Body of pancreas (tissue), 4 donors: ENCODE measurements around the gene GFOD1. TPM values are rescaled to one million over a fixed set of nuclear protein-coding genes. Genes with fewer than 3 reads are reported as not detected.
A peak's percentile ranks its signal among the peaks of the same experiment; 100 is the strongest.

Source experiments
- ATAC-seq: fragments of 150-250 bp; one replicate; pipeline ENCODE4 v1.9.1; 2016
- DNase-seq, 4 donors: peaks; one replicate each; pipeline ENCODE4 v3.0.0-alpha.2; 2019
- H3K27ac ChIP-seq, 4 donors: fragments of 200-600 bp; sonication (generic); 1 replicate in 3 of 4; 2 replicates in 1 of 4; pipeline versions ENCODE4 v1.5.1 to v1.6.1; 2016 to 2019; ENCODE audit warnings: mild to moderate bottlenecking in 1 of 4, mixed read lengths in 1 of 4, moderate library complexity in 1 of 4
- H3K27me3 ChIP-seq, 2 donors: fragments of 200-600 bp; sonication (generic); one replicate each; pipeline ENCODE4 v1.6.0; 2016; ENCODE audit warnings: mild to moderate bottlenecking in 1 of 2
- H3K36me3 ChIP-seq, 2 donors: fragments of 200-600 bp; sonication (generic); replicated peaks in 1 of 2; 2 replicates each; pipeline ENCODE4 v1.5.1; 2016; ENCODE audit warnings: low read depth in 2 of 2; ENCODE audit not compliant: insufficient read depth in 1 of 2
- H3K4me1 ChIP-seq: fragments of 200-600 bp; sonication (generic); one replicate; pipeline ENCODE4 v1.6.0; 2016
- H3K4me3 ChIP-seq, 2 donors: fragments of 200-600 bp; sonication (generic); 1 replicate in 1 of 2; 2 replicates in 1 of 2; pipeline ENCODE4 v1.5.1; 2016 to 2019
- H3K9me3 ChIP-seq, 3 donors: fragments of 200-600 bp; sonication (generic); 1 replicate in 2 of 3; 2 replicates in 1 of 3; pipeline ENCODE4 v1.5.1; 2016
- POLR2A ChIP-seq, 3 donors: fragments of 450-650 bp; IDR thresholded peaks; one replicate each; pipeline ENCODE4 v1.6.1; 2016; ENCODE audit warnings: antibody characterized with exemption in 3 of 3, mild to moderate bottlenecking in 2 of 3
- WGBS, 2 donors: methylation state at CpG; one replicate each; pipeline ENCODE4 v1.1.5; 2017; 5-methylcytosine and 5-hydroxymethylcytosine counted together
- intact Hi-C: fragments of 100-400 bp; cut with DNase I; formaldehyde crosslinking; loops from one replicate; pipeline ENCODE4 v1.15.1; 2023
- total RNA-seq, 2 donors: library from RNA; depleted of rRNA; stranded (reverse); fragments of >200 nt; gene quantifications; one replicate each; pipeline ENCODE4 v1.1.0, GENCODE V29; 2016
- TF ChIP-seq, protein P1 (sequence below), 7 experiments: fragments of 450-650 bp in 4 of 7; fragments of 200-600 bp in 3 of 7; sonication (generic) in 3 of 7; IDR thresholded peaks; one replicate each; pipeline ENCODE4 v1.5.1; 2016 to 2019; ENCODE audit warnings: antibody characterized with exemption in 7 of 7

Gene GFOD1
- total RNA-seq, 2 donors from 2014 or later: 4.3 to 5.2 TPM

DNA sequence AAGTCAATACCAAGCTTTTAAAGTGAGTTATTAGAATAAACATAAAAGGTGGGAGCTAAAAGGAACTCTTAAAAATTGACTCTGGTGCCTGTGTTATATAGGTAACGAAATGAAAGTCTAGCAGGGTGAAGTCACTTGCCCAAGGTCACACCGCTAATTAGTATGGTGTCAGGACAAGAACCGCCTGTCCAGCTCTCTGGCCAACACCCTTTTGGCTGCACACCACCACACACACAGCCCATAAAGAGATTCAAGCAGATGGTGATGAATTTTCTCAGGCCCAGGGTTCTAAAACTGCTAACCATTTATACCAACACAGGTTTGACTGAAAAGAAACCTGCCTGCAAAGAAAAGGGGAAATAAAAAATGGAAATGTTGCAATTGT lies 20.2 kb downstream of the GFOD1 start:
- DNase-seq (peak in 3 of 4 donors; percentile 31 to 62 (median 49)), ATAC-seq (peak; percentile 75)
- Histone ChIP-seq H3K4me1 (peaks cover 6% of the 10 kb centered on the region), H3K27me3 (no peaks in the 10 kb centered on the region), H3K36me3 (no peaks in the 10 kb centered on the region), H3K27ac (peak overlapping the region in 3 of 4 donors; percentile 14 to 47 (median 31)), H3K9me3 (no peaks in the 10 kb centered on the region), H3K4me3 (no peak overlapping the region)
- 32% methylated on average over 3 of the region's 3 CpGs for WGBS, 2 donors
- intact Hi-C loops: no loop called here
- TF ChIP-seq, protein P1, sequence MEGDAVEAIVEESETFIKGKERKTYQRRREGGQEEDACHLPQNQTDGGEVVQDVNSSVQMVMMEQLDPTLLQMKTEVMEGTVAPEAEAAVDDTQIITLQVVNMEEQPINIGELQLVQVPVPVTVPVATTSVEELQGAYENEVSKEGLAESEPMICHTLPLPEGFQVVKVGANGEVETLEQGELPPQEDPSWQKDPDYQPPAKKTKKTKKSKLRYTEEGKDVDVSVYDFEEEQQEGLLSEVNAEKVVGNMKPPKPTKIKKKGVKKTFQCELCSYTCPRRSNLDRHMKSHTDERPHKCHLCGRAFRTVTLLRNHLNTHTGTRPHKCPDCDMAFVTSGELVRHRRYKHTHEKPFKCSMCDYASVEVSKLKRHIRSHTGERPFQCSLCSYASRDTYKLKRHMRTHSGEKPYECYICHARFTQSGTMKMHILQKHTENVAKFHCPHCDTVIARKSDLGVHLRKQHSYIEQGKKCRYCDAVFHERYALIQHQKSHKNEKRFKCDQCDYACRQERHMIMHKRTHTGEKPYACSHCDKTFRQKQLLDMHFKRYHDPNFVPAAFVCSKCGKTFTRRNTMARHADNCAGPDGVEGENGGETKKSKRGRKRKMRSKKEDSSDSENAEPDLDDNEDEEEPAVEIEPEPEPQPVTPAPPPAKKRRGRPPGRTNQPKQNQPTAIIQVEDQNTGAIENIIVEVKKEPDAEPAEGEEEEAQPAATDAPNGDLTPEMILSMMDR (IDR thresholded peaks at IDR 0.05): no peak
- TF ChIP-seq POLR2A (IDR thresholded peaks at IDR 0.05): no peak

DNA sequence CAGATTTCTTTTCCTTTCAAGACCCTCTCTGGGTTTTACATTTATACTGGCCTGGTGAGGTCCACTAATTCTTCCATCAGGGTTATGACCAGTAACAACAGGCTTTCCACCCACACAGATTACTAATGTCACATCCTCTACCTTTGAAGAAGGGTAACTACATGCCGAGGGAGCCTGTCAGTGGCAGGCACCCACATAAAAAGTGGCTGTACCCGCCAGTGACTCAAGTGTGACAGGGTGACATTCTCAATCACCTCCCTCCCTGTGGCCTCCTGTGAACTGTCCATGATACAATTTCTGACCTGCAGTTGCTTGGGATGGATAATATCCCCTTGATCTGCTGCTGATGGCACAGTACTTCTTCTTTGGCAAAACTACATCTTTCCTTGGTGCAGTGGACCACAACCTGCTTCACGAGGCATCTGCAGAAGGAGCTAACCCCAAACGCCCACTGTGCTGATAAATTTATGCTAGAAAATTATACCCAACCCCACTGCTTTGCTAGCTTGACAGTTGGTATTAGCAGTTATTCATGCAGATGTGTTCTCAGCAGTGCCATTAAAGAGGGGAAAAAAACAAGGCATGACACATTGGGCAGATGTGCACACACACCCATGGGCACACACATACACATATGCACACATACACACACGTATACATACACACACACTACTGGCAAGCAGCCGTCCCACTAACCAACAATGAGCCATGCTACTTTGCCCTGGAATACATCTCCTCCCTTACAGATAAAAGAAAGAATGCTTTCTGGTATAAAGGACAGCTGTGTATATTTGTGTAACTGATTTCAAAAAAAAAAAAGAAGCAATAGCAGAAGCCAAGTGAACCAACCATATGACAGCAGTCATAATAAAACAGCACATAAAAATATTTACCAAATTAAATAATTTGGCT lies 20.8 kb downstream of the GFOD1 start:
- peak overlapping the region in 3 of 4 donors; percentile 14 to 47 (median 31) for H3K27ac ChIP-seq
- H3K4me1 ChIP-seq: peaks cover 6% of the 10 kb centered on the region
- TF ChIP-seq, protein P1 (IDR thresholded peaks at IDR 0.05): no peak
- TF ChIP-seq POLR2A (IDR thresholded peaks at IDR 0.05): no peak
- H3K36me3 ChIP-seq: no peaks in the 10 kb centered on the region
- WGBS, 2 donors: 59 to 67% methylated on average over 6 of the region's 6 CpGs
- no peak overlapping the region for H3K4me3 ChIP-seq
- intact Hi-C loops: no loop called here
- ATAC-seq: peak; percentile 58
- peak in 1 of 4 donors; percentile 31 for DNase-seq
- no peaks in the 10 kb centered on the region for H3K27me3 ChIP-seq
- no peaks in the 10 kb centered on the region for H3K9me3 ChIP-seq

DNA sequence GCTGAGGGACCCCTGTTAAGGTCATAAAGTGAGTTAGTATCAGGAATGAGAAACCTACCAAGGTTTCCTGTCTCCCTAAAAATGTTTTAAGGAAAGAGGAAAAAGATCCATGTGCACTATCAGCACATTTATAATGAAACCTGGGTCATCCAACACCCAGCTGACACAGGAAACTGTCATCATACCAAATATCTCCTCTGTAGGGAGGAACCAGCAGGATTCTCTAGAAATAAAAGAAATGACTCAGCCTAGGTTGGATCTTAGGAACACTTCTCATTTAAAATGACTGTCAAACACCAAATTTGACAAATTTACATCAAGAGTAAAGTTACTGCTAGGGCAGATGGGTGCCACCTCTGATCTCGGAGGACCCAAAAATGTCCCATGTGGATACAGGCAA lies 21.7 kb downstream of the GFOD1 start:
- H3K4me3 ChIP-seq: no peak overlapping the region
- no peaks in the 10 kb centered on the region for H3K9me3 ChIP-seq
- no peak for TF ChIP-seq POLR2A (IDR thresholded peaks at IDR 0.05)
- TF ChIP-seq, protein P1 (IDR thresholded peaks at IDR 0.05): no peak
- H3K36me3 ChIP-seq: no peaks in the 10 kb centered on the region
- intact Hi-C loops: no loop called here
- H3K27ac ChIP-seq: no peak overlapping the region
- H3K27me3 ChIP-seq: no peaks in the 10 kb centered on the region
- ATAC-seq (no peak), DNase-seq (no peak)
- WGBS, 2 donors: 90 to 94% methylated on average over 1 of the region's 1 CpG
- H3K4me1 ChIP-seq: peaks cover 6% of the 10 kb centered on the region

DNA sequence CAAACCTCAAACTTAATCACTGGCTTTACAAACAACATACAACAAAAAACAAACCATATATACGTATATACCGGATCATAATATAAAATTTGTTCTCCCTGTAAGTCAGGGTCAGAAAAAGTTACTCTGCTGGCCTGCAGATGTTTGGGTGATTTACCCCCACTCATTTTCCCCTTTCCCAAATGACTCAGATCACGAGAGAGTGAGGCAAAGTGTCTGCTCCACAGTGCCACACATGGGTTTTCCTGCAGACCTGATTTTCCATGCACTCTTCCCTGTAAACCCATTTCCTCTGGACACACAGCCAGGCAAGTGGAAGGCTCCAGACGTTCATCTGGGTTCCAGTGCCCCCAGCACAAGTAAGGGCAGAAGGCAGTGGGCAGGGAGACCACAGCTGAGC lies 23.5 kb downstream of the GFOD1 start:
- WGBS, 2 donors: 80 to 86% methylated on average over 4 of the region's 4 CpGs
- TF ChIP-seq POLR2A (IDR thresholded peaks at IDR 0.05): no peak
- TF ChIP-seq, protein P1 (IDR thresholded peaks at IDR 0.05): no peak
- no peak for ATAC-seq
- no peak overlapping the region for H3K4me3 ChIP-seq
- no peak overlapping the region for H3K27ac ChIP-seq
- peaks cover 6% of the 10 kb centered on the region for H3K4me1 ChIP-seq
- intact Hi-C loops: no loop called here
- DNase-seq: no peak
- H3K36me3 ChIP-seq: no peaks in the 10 kb centered on the region
- H3K9me3 ChIP-seq: no peaks in the 10 kb centered on the region
- H3K27me3 ChIP-seq: no peaks in the 10 kb centered on the region
